Osteoblast (primary cell): ENCODE results near the gene RPS10. TPM values are rescaled to one million over a fixed set of nuclear protein-coding genes. Genes with fewer than 3 reads are reported as not detected.

Experiments
- DNase-seq: peaks from one replicate; pipeline ENCODE4 v3.0.0; 2011; ENCODE audit warnings: low spot score, mixed read lengths; ENCODE audit not compliant: insufficient read length; ENCODE audit errors: missing footprints
- H2AFZ ChIP-seq: 2 replicates; pipeline ENCODE4 v1.6.0; 2011; ENCODE audit warnings: mild to moderate bottlenecking, low read length
- H3K27ac ChIP-seq: 2 replicates; pipeline ENCODE4 v1.5.1; 2011; ENCODE audit warnings: mild to moderate bottlenecking, low read depth, low read length, moderate library complexity
- H3K27me3 ChIP-seq: 2 replicates; pipeline ENCODE4 v1.6.0; 2012; ENCODE audit warnings: mild to moderate bottlenecking, control low read depth, inconsistent platforms, low read length, moderate library complexity; ENCODE audit not compliant: insufficient read depth
- H3K36me3 ChIP-seq: 2 replicates; pipeline ENCODE4 v1.5.1; 2011; ENCODE audit warnings: mild to moderate bottlenecking, low read length, control low read depth, moderate library complexity; ENCODE audit not compliant: insufficient read depth
- H3K4me1 ChIP-seq: 2 replicates; pipeline ENCODE4 v1.5.1; 2011; ENCODE audit warnings: mild to moderate bottlenecking, low read length, control low read depth, moderate library complexity; ENCODE audit not compliant: insufficient read depth
- H3K4me2 ChIP-seq: 2 replicates; pipeline ENCODE4 v1.6.0; 2011; ENCODE audit warnings: mild to moderate bottlenecking, low read length; ENCODE audit not compliant: insufficient read depth
- H3K4me3 ChIP-seq: fragments of 200-600 bp; sonication (generic); 3 replicates; pipeline ENCODE4 v1.5.1; 2012; ENCODE audit warnings: mild to moderate bottlenecking, low read length, inconsistent platforms; ENCODE audit not compliant: insufficient read depth
- H3K79me2 ChIP-seq: 2 replicates; pipeline ENCODE4 v1.6.0; 2012; ENCODE audit warnings: mild to moderate bottlenecking, low read length, control low read depth, inconsistent platforms; ENCODE audit not compliant: insufficient read depth
- H3K9me3 ChIP-seq: 2 replicates; pipeline ENCODE4 v1.5.1; 2011; ENCODE audit warnings: low read depth, low read length, control low read depth
- H4K20me1 ChIP-seq: 2 replicates; pipeline ENCODE4 v1.6.0; 2012; ENCODE audit warnings: mild to moderate bottlenecking, low read length, control low read depth; ENCODE audit not compliant: insufficient read depth
- CTCF ChIP-seq: IDR thresholded peaks from 2 replicates; pipeline ENCODE4 v1.5.1; 2011; ENCODE audit warnings: mild to moderate bottlenecking, low read depth, low read length, moderate library complexity; ENCODE audit errors: extremely low read depth
- total RNA-seq: library from RNA; depleted of rRNA; stranded (reverse); fragments of >200 nt; gene quantifications from 2 replicates; pipeline ENCODE4 v1.2.3, GENCODE V29; 2012

Gene RPS10
- total RNA-seq, 1 donor = 2,228 TPM

GRCh38 chr6:34386316-34387137 lies 39.3 kb downstream of the RPS10 start:
- H3K9me3 ChIP-seq = no peaks in the 10 kb centered on the region
- H3K36me3 ChIP-seq = no peaks in the 10 kb centered on the region
- no peak for TF ChIP-seq CTCF
- peaks cover 36% of the 10 kb centered on the region for H3K4me1 ChIP-seq
- peaks cover 84% of the 10 kb centered on the region for H3K79me2 ChIP-seq
- no peak overlapping the region for H3K4me2 ChIP-seq
- peak; percentile 87 for DNase-seq
- H3K27me3 ChIP-seq = no peaks in the 10 kb centered on the region
- H4K20me1 ChIP-seq = peaks cover 52% of the 10 kb centered on the region
- H2AFZ ChIP-seq = no peak overlapping the region
- H3K4me3 ChIP-seq = no peak overlapping the region
- peak overlapping the region; percentile 36 for H3K27ac ChIP-seq

- H3K36me3 ChIP-seq = no peaks in the 10 kb centered on the region
- H4K20me1 ChIP-seq = peaks cover 53% of the 10 kb centered on the region
- no peak overlapping the region for H2AFZ ChIP-seq
- H3K4me2 ChIP-seq = no peak overlapping the region
- TF ChIP-seq CTCF = no peak
- no peak for DNase-seq
- H3K9me3 ChIP-seq = no peaks in the 10 kb centered on the region
- H3K4me3 ChIP-seq = no peak overlapping the region
- H3K27me3 ChIP-seq = no peaks in the 10 kb centered on the region
- H3K79me2 ChIP-seq = peaks cover 81% of the 10 kb centered on the region
- peaks cover 38% of the 10 kb centered on the region for H3K4me1 ChIP-seq
- peak overlapping the region; percentile 36 for H3K27ac ChIP-seq
Measured at GRCh38 chr6:34385793-34386195, 40.1 kb downstream of the RPS10 start.

GRCh38 chr6:34384321-34385153 lies 41.3 kb downstream of the RPS10 start:
- Histone ChIP-seq H3K4me3 (no peak overlapping the region), H3K27me3 (no peaks in the 10 kb centered on the region), H4K20me1 (peaks cover 54% of the 10 kb centered on the region), H3K4me1 (peaks cover 32% of the 10 kb centered on the region), H3K9me3 (no peaks in the 10 kb centered on the region), H3K27ac (peak overlapping the region; percentile 84), H3K36me3 (no peaks in the 10 kb centered on the region), H2AFZ (no peak overlapping the region), H3K79me2 (peaks cover 79% of the 10 kb centered on the region), H3K4me2 (no peak overlapping the region)
- DNase-seq = no peak
- TF ChIP-seq CTCF = no peak
